Cardiac muscle cell (in vitro differentiated cells and primary cell): Measurements from ENCODE around the gene CYTH1. TPM values are rescaled to one million over a fixed set of nuclear protein-coding genes. Genes with fewer than 3 reads are reported as not detected.

Experiments used
- DNase-seq, 2 donors: peaks; one replicate each; pipeline versions ENCODE4 v3.0.0 to v3.0.0-alpha.2; 2010 to 2017; ENCODE audit warnings: low read depth in 1 of 2, low spot score in 1 of 2
- H3K27ac ChIP-seq: fragments of 200-600 bp; sonication (generic); 2 replicates; pipeline ENCODE4 v1.5.1; 2016
- H3K27me3 ChIP-seq: fragments of 200-600 bp; sonication (generic); 2 replicates; pipeline ENCODE4 v1.6.0; 2016; ENCODE audit warnings: control low read depth
- H3K36me3 ChIP-seq: fragments of 200-600 bp; sonication (generic); 2 replicates; pipeline ENCODE4 v1.5.1; 2016; ENCODE audit warnings: control low read depth
- H3K4me1 ChIP-seq: fragments of 200-600 bp; sonication (generic); 2 replicates; pipeline ENCODE4 v1.8.1; 2017; ENCODE audit warnings: low read depth, mild to moderate bottlenecking, mixed run types
- H3K4me3 ChIP-seq: fragments of 200-600 bp; sonication (generic); 2 replicates; pipeline ENCODE4 v1.5.1; 2016; ENCODE audit warnings: mild to moderate bottlenecking
- H3K9me3 ChIP-seq: fragments of 200-600 bp; sonication (generic); 2 replicates; pipeline ENCODE4 v1.5.1; 2017; ENCODE audit warnings: low read depth, mild to moderate bottlenecking, control low read depth
- CTCF ChIP-seq: IDR thresholded peaks from 2 replicates; pipeline ENCODE4 v1.5.1; 2012; ENCODE audit warnings: low read depth, mild to moderate bottlenecking, low read length
- polyA plus RNA-seq: library from polyadenylated mRNA; unstranded; fragments of >200 nt; fragmentation: Nextera tagmentation; extraction: Ambion mirVana; gene quantifications from 2 replicates; pipeline ENCODE4 v1.2.1, GENCODE V29; 2016
- total RNA-seq: library from RNA; depleted of rRNA; stranded (reverse); fragments of >200 nt; gene quantifications from 2 replicates; pipeline ENCODE4 v1.2.3, GENCODE V29; 2016

CYTH1 gene
- total and polyA plus RNA-seq, 2 experiments from 2014 or later, result 21.9 to 39.6 TPM

- H3K9me3 ChIP-seq, result no peaks in the 10 kb centered on the region
- TF ChIP-seq CTCF, result no peak
- peaks cover 4% of the 10 kb centered on the region for H3K4me1 ChIP-seq
- DNase-seq, result peak in 1 of 2 donors; percentile 53
- no peaks in the 10 kb centered on the region for H3K27me3 ChIP-seq
- H3K27ac ChIP-seq, result no peak overlapping the region
- peaks cover 27% of the 10 kb centered on the region for H3K36me3 ChIP-seq
- no peak overlapping the region for H3K4me3 ChIP-seq
Observed at GRCh38 chr17:78697554-78698343, 84.3 kb downstream of the CYTH1 start.

- TF ChIP-seq CTCF, result no peak
- peaks cover 4% of the 10 kb centered on the region for H3K4me1 ChIP-seq
- H3K9me3 ChIP-seq, result no peaks in the 10 kb centered on the region
- H3K27me3 ChIP-seq, result no peaks in the 10 kb centered on the region
- no peak overlapping the region for H3K27ac ChIP-seq
- no peak for DNase-seq
- H3K4me3 ChIP-seq, result no peak overlapping the region
- peaks cover 27% of the 10 kb centered on the region for H3K36me3 ChIP-seq
Observed at GRCh38 chr17:78697122-78697521, 85.0 kb downstream of the CYTH1 start.

- Histone ChIP-seq H3K4me3 (no peak overlapping the region), H3K27ac (no peak overlapping the region), H3K9me3 (no peaks in the 10 kb centered on the region), H3K27me3 (no peaks in the 10 kb centered on the region), H3K4me1 (peaks cover 4% of the 10 kb centered on the region), H3K36me3 (peaks cover 22% of the 10 kb centered on the region)
- no peak for DNase-seq
- no peak for TF ChIP-seq CTCF
Observed at GRCh38 chr17:78696016-78696982, 85.8 kb downstream of the CYTH1 start.

- DNase-seq, result no peak
- Histone ChIP-seq H3K4me3 (no peak overlapping the region), H3K36me3 (peaks cover 16% of the 10 kb centered on the region), H3K27ac (no peak overlapping the region), H3K4me1 (peaks cover 4% of the 10 kb centered on the region), H3K27me3 (no peaks in the 10 kb centered on the region), H3K9me3 (no peaks in the 10 kb centered on the region)
- no peak for TF ChIP-seq CTCF
Observed at GRCh38 chr17:78694805-78695531, 87.1 kb downstream of the CYTH1 start.
